ENCODE results near the gene ERG.

Gene ERG

DNA sequence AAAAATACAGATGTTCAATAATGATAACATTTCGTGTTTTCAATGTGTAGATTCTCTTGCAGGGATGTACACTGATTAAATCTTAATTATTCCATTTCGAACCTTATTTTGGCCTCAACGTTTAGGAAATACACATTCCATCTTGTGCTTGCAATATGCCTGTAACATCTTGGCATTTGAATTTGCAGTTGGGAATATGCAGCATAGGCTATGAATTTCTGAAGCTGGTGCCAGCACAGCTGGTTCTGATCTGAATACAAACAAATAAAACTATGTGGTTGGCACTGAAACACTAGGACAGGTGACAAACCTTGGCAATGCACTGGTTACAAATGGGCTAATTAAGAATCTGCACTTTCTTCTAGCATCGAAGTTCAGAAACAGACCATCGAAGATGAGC is 108.4 kb downstream of the ERG start:
- no peaks in the 10 kb centered on the region for H3K4me1 ChIP-seq (ENCODE audit: low read depth, poor library complexity, severe bottlenecking)
- H3K4me3 ChIP-seq (IDR thresholded peaks at IDR 0.05; ENCODE audit: insufficient read depth, low read depth, low read length): no peak overlapping the region
- no peak overlapping the region for H3K27ac ChIP-seq
- H3K9ac ChIP-seq: no peak overlapping the region
- H3K27me3 ChIP-seq (ENCODE audit: insufficient read depth, low read depth): no peaks in the 10 kb centered on the region
- H3K36me3 ChIP-seq (ENCODE audit: insufficient read depth): no peaks in the 10 kb centered on the region
- no peak overlapping the region for H2AFZ ChIP-seq (ENCODE audit: low read depth)
- no peaks in the 10 kb centered on the region for H3K79me2 ChIP-seq (ENCODE audit: insufficient read depth, low read depth)
- TF ChIP-seq, protein P1, sequence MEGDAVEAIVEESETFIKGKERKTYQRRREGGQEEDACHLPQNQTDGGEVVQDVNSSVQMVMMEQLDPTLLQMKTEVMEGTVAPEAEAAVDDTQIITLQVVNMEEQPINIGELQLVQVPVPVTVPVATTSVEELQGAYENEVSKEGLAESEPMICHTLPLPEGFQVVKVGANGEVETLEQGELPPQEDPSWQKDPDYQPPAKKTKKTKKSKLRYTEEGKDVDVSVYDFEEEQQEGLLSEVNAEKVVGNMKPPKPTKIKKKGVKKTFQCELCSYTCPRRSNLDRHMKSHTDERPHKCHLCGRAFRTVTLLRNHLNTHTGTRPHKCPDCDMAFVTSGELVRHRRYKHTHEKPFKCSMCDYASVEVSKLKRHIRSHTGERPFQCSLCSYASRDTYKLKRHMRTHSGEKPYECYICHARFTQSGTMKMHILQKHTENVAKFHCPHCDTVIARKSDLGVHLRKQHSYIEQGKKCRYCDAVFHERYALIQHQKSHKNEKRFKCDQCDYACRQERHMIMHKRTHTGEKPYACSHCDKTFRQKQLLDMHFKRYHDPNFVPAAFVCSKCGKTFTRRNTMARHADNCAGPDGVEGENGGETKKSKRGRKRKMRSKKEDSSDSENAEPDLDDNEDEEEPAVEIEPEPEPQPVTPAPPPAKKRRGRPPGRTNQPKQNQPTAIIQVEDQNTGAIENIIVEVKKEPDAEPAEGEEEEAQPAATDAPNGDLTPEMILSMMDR (conservative IDR thresholded peaks at IDR 0.05; ENCODE audit: low read depth, low read length): no peak
- no peaks in the 10 kb centered on the region for H4K20me1 ChIP-seq (ENCODE audit: insufficient read depth)
- no peak overlapping the region for H3K4me2 ChIP-seq

DNA sequence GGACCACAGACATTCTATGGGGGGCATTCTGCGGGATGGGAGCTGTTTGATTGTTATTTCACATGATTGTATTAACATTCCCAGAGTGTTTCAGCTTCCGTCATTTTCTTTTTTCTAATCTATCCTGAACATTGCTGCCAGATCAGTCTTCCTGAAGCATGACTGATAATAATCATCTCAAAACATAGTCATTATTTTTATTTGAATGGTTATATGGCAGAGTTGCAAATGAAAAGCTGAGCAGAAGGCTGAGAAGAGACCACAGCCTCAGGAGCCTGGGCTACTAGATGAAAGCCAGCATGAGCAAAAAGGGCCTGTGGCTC is 109.0 kb downstream of the ERG start:
- no peak overlapping the region for H3K27ac ChIP-seq
- no peaks in the 10 kb centered on the region for H3K36me3 ChIP-seq (ENCODE audit: insufficient read depth)
- no peaks in the 10 kb centered on the region for H4K20me1 ChIP-seq (ENCODE audit: insufficient read depth)
- no peak overlapping the region for H3K4me3 ChIP-seq (IDR thresholded peaks at IDR 0.05; ENCODE audit: insufficient read depth, low read depth, low read length)
- TF ChIP-seq, protein P1 (conservative IDR thresholded peaks at IDR 0.05; ENCODE audit: low read depth, low read length): no peak
- no peaks in the 10 kb centered on the region for H3K79me2 ChIP-seq (ENCODE audit: insufficient read depth, low read depth)
- no peaks in the 10 kb centered on the region for H3K27me3 ChIP-seq (ENCODE audit: insufficient read depth, low read depth)
- no peak overlapping the region for H3K9ac ChIP-seq
- no peaks in the 10 kb centered on the region for H3K4me1 ChIP-seq (ENCODE audit: low read depth, poor library complexity, severe bottlenecking)
- no peak overlapping the region for H3K4me2 ChIP-seq
- H2AFZ ChIP-seq (ENCODE audit: low read depth): no peak overlapping the region

DNA sequence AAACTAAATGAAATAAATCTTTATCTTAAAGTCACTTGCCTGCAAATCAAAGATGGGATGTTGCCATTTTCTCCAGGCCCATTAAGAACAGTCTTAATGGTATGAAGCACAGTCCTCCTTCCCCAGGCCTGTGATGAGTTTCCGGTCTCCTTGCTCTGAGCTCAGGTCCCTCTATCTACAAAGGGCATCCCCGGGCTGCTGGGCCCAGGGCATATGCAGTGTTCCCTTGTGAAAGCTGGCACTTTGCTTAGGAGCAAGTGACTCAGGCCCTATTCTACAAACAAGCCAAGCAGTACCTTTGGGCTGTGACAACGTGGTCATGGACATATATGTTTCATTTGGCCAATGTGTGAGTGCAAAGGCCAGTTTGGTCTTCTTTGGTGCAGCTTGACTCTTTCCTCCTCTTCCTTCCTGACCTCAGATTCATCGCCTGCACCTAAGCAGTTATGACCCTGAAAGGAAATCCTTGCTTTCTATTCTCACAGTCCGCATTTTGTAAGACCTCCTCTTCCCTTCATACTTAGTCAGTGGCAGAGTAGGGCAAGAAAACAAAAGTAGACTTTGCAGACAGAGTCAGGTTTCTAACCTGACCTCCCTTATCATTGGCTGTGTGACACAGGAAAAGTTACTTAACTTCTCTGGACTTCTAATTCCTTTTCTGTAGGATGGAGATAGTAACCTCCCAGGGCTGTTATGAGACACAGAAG is 109.5 kb downstream of the ERG start:
- TF ChIP-seq, protein P1 (conservative IDR thresholded peaks at IDR 0.05; ENCODE audit: low read depth, low read length): no peak
- no peaks in the 10 kb centered on the region for H3K79me2 ChIP-seq (ENCODE audit: insufficient read depth, low read depth)
- H3K4me1 ChIP-seq (ENCODE audit: low read depth, poor library complexity, severe bottlenecking): no peaks in the 10 kb centered on the region
- no peaks in the 10 kb centered on the region for H4K20me1 ChIP-seq (ENCODE audit: insufficient read depth)
- no peak overlapping the region for H3K9ac ChIP-seq
- H3K4me2 ChIP-seq: no peak overlapping the region
- H3K4me3 ChIP-seq (IDR thresholded peaks at IDR 0.05; ENCODE audit: insufficient read depth, low read depth, low read length): no peak overlapping the region
- H3K36me3 ChIP-seq (ENCODE audit: insufficient read depth): no peaks in the 10 kb centered on the region
- no peak overlapping the region for H3K27ac ChIP-seq
- no peak overlapping the region for H2AFZ ChIP-seq (ENCODE audit: low read depth)
- H3K27me3 ChIP-seq (ENCODE audit: insufficient read depth, low read depth): no peaks in the 10 kb centered on the region

DNA sequence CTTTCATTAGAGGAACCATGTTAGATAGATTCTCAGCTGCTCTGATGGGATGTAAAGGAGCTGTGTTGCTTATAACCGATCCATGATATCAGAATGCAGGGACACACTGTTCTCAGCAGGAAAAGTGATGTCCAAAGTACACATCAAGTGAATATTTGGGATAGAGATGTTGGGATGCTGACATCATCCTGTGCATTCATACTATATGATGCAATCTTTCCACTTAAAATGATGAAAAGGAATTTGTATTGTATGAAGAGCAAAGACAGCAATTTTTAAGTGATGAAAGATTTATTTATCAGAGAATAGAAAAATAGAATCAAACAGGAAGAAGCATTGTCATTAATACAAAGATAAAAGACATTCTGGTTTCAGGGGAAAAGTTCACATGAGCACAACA is 110.1 kb downstream of the ERG start:
- Histone ChIP-seq H3K4me1 (ENCODE audit: low read depth, poor library complexity, severe bottlenecking) (no peaks in the 10 kb centered on the region), H3K79me2 (ENCODE audit: insufficient read depth, low read depth) (no peaks in the 10 kb centered on the region), H3K4me3 (IDR thresholded peaks at IDR 0.05; ENCODE audit: insufficient read depth, low read depth, low read length) (no peak overlapping the region), H4K20me1 (ENCODE audit: insufficient read depth) (no peaks in the 10 kb centered on the region), H3K4me2 (no peak overlapping the region), H3K27ac (no peak overlapping the region), H3K36me3 (ENCODE audit: insufficient read depth) (no peaks in the 10 kb centered on the region), H3K9ac (no peak overlapping the region), H3K27me3 (ENCODE audit: insufficient read depth, low read depth) (no peaks in the 10 kb centered on the region), H2AFZ (ENCODE audit: low read depth) (no peak overlapping the region)
- TF ChIP-seq, protein P1 (conservative IDR thresholded peaks at IDR 0.05; ENCODE audit: low read depth, low read length): no peak

All from KMS-11 (cell line).